D721Med (cell line): ENCODE results near the gene ZEB1.

ENCODE experiments used
- DNase-seq: peaks from one replicate; pipeline ENCODE4 v3.0.0; 2011; ENCODE audit warnings: low spot score; ENCODE audit not compliant: insufficient read length
- FAIRE-seq: peaks from 2 replicates; lab custom pipeline; 2011; peaks lifted over from hg19 to GRCh38; lab: Jason Lieb, UNC
- CTCF ChIP-seq: IDR thresholded peaks from 2 replicates; pipeline ENCODE4 v1.5.1; 2012; ENCODE audit warnings: mild to moderate bottlenecking, control low read depth; ENCODE audit not compliant: insufficient read depth; ENCODE audit errors: missing control alignments

ZEB1 gene

GRCh38 chr10:31303212-31303611, 15.8 kb upstream of the ZEB1 start:
- no peak for DNase-seq
- no peak for FAIRE-seq

GRCh38 chr10:31304291-31304970, 14.6 kb upstream of the ZEB1 start:
- no peak for TF ChIP-seq CTCF
- FAIRE-seq (no peak), DNase-seq (no peak)

More at GRCh38 chr10:31303212-31303611, 15.8 kb upstream of the ZEB1 start:
- no peak for TF ChIP-seq CTCF

- FAIRE-seq (no peak), DNase-seq (no peak)
- TF ChIP-seq CTCF = no peak
Measured at GRCh38 chr10:31313396-31313795, 5.6 kb upstream of the ZEB1 start.

- FAIRE-seq (no peak), DNase-seq (no peak)
Measured at GRCh38 chr10:31314256-31315150, 4.5 kb upstream of the ZEB1 start.

GRCh38 chr10:31315453-31315852, 3.6 kb upstream of the ZEB1 start:
- no peak for TF ChIP-seq CTCF
- FAIRE-seq (no peak), DNase-seq (no peak)

More at GRCh38 chr10:31314256-31315150, 4.5 kb upstream of the ZEB1 start:
- TF ChIP-seq CTCF = no peak

- DNase-seq (no peak), FAIRE-seq (no peak)
- TF ChIP-seq CTCF = no peak
Measured at GRCh38 chr10:31317171-31317570, 1.8 kb upstream of the ZEB1 start.
